ENCODE measurements around the gene NT5C3A. TPM values are rescaled to one million over a fixed set of nuclear protein-coding genes. Genes with fewer than 3 reads are reported as not detected.
"Not testable (repeated sequence)": the region's sequence is repeated elsewhere in the genome, so short reads cannot be mapped to it uniquely, and the experiment has no call there.

Gene NT5C3A
- total RNA-seq, 1 experiment from 2014 or later, result 43.4 TPM

DNA sequence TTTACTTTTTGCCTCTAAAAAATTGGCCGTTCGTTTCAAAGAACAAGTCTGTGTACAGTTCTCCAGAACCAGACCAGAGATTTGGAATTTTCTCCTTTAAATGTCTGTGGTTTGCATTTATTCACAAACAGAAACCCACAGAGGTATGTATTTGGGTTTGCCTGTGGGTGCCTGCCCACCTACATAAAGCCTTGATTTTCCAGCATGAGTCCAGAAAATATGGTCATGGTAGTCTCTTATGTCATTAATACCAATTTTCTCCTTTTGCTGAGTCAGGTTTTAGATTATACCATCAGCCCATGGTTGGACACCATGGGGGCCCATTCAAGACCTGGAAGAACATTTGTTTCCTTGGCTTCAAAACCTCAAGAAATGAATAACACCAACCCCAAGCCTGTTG, 82.7 kb downstream of the NT5C3A start:
- DNase-seq (ENCODE audit: low read depth), result not testable (repeated sequence)

DNA sequence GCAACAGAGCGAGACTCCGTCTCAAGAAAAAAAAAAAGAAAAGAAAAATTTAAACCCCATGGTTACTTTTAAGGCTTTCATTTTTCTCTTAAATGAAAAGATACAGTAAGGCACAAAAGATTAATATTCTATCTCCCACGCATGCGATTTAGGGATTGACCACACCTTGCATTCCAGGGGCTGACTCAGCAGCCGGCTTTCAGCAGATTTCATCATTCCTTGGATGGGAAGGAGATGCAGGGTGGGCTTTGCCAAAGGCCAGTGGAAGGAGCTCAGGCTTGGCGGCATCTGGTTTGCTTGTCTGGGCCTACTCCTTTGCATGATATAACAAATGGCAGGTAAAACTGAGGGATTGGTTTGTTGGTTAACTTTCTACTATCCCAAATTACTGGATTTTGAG, 83.3 kb downstream of the NT5C3A start:
- DNase-seq (ENCODE audit: low read depth), result peak; percentile 77

DNA sequence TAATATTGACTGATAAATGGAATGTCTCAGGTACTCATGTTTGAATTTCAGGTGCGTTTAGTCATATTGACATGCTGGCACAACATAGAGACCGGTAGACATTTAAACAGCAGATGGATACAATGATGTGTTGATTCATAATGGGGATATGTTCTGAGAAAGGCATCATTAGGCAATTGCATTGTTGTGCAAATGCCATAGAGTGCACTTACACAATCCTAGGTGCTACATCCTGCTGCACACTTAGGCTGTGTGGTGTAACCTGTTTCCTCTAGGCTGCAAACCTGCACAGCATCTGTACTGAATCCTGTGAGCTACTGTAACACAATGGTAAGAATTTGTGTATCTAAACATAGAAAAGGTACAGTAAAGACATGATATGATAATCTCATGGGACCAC, 85.4 kb downstream of the NT5C3A start:
- DNase-seq (ENCODE audit: low read depth), result not testable (repeated sequence)

DNA sequence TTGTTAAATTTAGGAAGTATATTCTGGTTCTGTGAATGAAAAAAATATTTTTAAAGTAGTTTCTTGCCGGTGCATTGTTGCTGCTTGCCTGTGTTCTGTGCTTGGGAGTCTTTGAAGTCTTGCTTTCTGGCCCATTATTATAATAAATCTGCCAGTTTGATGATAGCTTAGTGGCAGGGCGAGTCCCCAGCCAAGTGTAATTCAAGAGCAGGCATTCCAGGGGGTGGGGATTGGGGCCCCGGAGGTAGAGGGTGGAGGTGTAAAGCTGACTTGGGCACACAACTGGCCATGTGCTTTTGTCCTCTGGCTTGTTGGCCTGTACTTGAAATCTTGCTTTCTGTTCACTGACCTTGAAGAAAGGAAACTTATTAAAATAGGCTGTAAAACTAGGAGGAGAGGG, 90.6 kb downstream of the NT5C3A start:
- DNase-seq (ENCODE audit: low read depth), result not testable (repeated sequence)

DNA sequence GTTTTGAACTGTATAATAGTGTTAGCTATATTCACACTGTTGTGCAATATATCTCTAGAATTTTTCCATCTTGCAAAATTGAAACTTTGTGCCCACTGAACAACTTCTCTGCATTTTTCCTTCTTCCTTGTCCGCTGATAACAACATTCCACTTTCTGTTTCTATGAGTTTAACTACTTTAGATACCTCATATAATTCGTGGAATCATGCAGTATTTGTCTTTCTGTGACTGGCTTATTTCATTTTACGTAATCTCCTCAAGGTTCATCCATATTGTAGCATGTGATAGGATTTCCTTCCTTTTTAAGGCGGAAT, 95.4 kb downstream of the NT5C3A start:
- not testable (repeated sequence) for DNase-seq (ENCODE audit: low read depth)

DNA sequence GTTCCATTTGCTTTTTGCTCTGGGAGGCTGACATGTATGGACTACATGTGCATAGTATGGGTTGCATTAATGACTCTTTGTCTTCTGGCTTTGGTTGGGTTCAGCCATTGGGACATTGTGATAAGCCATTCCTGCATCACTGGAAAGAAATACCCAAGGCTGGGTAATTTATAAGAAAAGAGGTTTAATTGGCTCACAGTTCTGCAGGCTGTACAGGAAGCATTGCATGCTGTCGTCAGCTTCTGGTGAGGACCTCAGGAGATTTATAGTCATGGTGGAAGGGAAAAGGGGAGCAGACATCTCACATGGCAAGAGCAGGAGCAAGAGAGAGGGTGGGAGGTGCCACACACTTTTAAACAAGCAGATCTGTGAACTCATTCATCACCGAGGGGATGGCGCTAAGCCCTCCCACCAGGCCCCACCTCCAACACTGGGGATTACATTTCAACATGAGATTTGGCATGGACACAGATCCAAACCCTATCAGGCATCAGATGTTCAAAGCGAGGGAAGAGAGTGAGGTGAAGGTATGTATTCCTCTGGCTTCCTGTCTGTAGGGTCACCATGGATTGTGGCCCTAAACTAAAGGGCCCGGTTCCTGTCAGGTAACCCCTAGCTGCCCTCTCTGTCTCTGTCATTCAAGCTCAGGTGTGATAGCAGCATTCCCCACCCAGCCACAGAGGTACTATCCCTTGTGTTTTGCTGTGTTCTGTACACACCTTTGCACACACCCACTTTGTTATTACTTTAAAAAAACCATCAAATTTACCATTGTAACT, 95.9 kb downstream of the NT5C3A start:
- DNase-seq (ENCODE audit: low read depth), result not testable (repeated sequence)

DNA sequence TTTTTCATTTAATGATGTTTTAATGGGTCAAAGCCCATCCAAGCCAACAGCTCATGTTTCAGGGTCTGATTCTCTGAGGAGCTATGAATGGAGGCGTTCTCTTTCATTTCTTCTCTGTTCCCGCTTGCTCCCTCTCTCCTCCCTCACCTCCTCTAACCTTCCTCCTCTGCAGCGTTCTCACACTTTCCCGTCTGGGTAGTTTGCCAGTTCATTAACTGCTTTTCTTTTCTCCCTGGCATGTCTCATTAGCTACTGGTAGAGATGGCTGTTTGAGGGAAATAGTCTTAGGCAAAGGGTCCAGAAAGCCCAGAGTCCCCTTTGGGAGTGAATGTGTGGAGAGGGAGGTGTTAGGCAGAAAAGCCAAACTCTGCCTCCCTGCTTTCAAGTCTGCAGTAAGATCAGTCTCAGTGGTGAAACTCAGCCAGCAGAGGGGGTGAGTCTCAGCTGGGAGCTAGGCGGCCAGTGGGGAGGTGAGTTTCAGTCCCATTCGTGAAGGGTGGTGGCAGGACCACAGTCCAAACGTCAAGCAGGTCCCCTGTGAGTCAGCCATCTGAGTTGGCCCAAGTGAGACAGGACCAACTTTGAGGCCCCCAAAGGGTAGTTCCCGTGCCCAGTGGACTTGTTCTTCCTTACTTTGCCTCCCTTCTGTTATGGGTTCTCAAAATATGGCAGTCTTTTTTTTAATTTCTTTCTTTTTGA, 98.0 kb downstream of the NT5C3A start:
- DNase-seq (ENCODE audit: low read depth), result not testable (repeated sequence)

Other genes starting within 250 kb of the NT5C3A start
- 69.5 and 72.8 TPM in 2 replicates for gene KBTBD2, start 171.0 kb downstream of the NT5C3A start, total RNA-seq (2014; rRNA removed; shearing (Covaris generic))
- 154 and 171 TPM in 2 replicates for gene FKBP9, start 105.3 kb downstream of the NT5C3A start, total RNA-seq (2014; rRNA removed; shearing (Covaris generic))
- 20.7 and 23.9 TPM in 2 replicates for gene RP9, start 46.6 kb upstream of the NT5C3A start, total RNA-seq (2014; rRNA removed; shearing (Covaris generic))
- 15.9 and 16.1 TPM in 2 replicates for gene BBS9, start 66.8 kb upstream of the NT5C3A start, total RNA-seq (2014; rRNA removed; shearing (Covaris generic))